T-helper 1 cell (primary cell): ENCODE results near the gene TEKT2.

Source experiments
- DNase-seq, 5 donors: peaks; one replicate each; pipeline ENCODE4 v3.0.0-alpha.2; 2012 to 2020

The TEKT2 gene

DNA sequence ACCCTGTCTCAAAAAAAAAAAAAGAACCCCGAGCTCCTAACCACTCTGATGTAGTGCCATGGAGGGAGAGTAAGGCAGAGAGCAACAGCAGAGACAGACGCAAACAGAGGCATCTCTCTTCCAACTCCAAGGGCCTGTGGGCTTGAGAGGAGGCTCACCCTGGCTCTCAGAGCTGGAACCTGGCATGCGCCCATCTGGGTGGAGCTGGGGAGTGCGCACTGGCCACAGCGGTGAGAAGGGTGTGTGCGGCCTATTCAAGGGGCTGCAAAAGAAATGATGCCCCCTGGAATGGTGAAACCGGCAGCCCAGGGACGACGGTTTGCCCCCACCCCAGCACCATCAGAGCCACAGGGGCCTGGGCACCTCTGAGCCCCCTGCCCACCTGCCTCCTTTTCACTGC is 23.5 kb downstream of the TEKT2 start:
- DNase-seq, result no peak

DNA sequence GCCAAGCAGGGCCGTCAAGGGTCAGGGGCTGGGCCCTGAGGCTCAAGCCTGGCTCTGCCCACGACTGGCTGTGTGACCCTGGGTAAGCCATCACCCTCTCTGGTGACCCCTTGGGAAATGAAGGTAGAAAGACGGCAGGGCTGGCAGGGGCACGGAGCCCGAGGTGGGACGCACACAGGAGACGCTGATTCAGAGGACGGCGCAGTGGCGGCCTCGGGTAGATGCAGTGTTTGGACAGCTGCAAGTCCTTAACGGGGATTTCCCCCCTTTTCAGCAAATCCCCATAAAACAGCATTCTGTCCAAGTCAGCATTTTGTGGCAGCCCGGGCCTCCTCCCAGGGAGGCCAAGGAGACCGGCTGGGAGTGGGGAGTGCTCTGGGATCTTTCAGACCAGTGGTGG is 24.4 kb downstream of the TEKT2 start:
- DNase-seq, result no peak

DNA sequence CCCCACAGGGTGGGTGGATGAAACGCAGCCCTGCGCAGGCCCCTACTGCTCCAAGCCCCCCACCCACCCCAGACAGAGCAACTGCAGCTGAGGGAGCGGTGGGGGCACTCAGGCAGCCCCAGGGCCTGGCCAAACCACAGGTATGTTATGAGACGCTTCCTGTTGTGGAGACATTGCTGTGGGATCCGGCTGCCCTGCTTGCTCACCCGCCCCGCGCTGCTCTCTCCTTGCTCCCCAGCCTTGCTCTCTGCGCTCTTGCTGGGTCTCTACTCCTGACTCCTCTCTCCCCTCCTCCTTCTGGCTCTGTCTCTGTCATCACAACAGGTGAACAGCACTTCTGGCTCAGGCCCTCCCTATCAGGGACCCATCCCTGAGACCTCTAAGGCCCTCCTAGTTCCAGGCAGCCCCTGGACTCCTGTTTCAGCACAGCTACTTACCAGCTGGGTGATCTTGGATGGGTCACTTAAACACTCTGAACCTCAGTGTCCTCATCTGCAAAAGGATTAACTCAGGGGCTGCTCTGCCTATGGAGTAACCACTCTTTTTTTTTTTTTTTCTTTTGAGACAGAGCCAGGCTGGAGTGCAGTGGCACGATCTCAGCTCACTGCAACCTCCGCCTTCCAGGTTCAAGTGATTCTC is 25.3 kb downstream of the TEKT2 start:
- peak in 2 of 5 donors; percentile 18 to 43 for DNase-seq

DNA sequence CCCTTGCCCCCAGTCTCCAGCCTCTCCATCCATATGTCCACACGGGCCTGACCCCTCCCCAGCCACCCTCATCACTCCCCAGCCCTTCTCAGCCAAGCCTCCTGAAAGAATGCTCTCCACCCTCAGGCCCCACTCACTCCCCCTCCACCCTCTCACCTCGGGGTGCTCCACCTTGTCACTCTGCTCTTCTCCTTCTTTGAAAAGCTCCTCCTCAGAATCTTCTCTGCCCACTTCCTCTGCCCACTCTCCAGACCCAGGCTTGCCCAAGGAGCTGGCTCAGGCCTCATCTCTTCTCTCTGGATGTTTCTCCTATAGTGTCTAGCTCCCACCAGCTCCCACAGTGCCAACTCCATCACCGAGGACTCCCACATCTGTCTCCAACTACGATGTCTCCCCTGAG is 27.3 kb downstream of the TEKT2 start:
- no peak for DNase-seq

DNA sequence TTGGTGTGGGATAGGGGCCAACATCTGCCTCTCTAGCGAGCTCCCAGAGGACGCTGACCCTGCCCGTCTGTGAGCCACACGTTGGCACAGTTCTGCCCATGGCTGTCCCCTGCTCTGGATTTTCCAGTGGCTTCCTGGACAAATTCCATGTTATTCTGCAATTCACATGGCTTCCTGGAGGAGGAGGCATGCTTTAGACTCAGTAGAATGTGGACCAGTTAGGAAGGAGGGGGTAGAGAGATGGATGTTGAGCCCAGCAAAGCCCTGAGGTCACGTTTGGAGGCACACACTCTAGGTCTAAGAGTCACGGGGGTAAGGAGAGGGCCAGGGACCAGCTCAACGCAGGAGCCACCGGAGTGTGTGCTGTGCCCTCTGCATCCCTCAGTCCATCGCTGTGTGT is 28.9 kb downstream of the TEKT2 start:
- DNase-seq, result no peak

DNA sequence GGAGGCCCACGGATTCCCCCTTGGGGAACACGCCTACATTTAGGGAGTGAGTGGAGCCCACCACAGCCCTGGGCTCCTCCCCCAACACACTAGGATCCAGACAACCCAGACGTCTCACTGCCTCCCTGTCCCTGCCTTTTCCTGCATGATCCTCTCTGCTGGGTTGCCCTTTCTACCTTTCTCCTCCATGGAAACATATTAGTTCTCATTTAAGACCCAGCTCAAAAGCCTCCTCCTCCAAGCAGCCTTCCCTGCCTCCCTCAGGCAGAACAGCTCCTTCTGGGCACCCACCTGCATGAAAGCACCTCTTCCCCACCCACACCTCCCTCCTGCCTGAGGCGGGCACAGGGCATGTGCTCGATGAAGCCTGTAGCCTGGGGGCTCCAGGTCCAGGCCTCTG is 30.5 kb downstream of the TEKT2 start:
- DNase-seq, result no peak

DNA sequence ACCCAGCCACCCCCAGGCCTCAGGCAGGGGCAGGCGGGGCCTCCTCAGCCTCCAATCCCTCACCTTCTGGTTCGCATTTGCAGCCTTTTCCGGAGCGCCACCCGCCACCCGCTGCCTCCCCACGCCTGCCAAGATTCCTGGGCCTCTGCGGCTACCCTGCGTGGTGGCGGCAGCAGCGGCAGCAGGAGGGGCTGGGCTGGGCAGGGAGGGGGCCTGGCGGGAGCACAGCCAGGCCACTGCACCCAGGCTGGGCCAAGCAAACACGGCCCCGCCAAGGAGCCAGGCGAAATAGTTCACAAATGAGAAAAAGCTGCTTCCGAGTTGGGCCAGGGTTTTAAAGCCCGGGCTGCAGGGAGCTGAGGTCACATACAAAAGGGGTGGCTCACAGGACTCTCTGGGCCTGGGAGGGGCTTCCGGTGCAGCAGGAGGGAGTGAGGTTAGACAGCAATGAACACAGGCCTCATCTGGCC is 31.3 kb downstream of the TEKT2 start:
- no peak for DNase-seq

DNA sequence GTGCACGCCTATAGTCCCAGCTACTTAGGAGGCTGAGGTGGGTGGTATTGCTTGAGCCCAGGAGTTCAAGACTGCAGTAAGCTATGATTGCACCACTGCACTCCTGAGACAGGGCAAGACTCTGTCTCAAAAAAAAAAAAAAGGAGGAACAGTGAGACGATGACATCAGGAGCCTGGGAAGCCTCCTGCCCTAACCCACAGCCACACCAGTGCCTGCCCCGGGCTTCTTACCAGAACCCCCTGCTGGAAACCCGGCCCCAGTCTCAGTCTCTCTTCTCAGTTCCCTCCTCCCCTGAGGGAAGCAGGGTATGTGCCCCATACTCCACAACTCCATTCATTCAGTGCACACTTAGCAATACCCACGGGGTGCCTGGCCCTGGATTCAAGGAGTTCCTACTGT is 32.0 kb downstream of the TEKT2 start:
- no peak for DNase-seq

DNA sequence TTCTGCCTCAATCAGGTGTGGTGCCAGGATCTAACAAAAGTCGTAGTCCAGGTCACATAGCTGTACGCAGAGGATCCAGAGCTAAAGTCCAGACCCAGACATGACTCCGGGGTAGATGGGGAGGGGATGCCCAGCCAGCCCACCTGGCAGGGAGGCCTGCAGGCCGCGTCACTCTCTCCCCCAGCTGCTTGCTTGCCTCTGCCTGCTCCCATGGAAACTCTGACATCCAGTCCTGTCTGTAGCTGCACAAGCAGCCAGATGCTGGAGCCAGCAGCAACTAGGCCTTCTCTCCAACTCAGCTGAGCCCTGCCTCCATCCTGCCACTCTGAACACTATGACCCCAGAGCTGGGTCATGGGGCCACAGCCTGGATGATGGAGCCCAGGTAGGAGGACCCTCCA is 33.0 kb downstream of the TEKT2 start:
- no peak for DNase-seq

DNA sequence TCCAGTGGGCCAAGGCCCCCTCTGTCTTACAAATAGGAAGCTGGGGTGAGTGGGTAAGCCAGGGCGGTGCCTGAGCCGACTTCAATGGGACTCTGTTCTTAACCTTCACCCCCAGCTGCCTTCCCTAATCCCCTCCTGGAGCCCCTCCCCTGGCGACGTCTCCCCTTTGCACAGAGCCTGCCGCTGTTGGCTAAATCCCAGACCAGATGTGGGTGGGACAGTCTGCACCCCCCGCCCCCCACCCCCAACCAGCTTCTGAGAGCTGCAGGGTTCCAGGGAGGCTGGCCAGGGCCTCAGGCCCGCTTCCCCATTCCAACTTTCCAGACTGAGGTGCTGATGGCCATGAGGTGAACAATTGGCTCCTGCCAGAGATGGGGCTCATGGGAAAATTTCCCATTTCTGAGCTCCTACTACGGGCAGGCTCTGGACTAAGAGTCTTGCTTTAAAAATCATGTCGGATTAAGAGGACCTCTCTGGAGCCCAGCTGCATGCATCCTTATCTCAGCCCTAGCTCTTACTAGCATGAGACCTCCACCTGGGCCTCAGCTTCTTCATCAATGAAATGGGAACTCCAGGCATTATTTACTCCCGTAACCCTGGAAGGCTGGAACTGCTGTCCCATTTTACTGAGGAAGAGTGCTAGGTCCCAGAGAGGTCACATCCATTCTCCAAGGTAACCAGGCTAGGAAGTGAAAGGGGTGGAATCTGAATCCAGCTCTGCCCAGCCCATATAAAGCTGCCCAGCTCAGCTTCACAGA is 34.7 kb downstream of the TEKT2 start:
- DNase-seq, result no peak

DNA sequence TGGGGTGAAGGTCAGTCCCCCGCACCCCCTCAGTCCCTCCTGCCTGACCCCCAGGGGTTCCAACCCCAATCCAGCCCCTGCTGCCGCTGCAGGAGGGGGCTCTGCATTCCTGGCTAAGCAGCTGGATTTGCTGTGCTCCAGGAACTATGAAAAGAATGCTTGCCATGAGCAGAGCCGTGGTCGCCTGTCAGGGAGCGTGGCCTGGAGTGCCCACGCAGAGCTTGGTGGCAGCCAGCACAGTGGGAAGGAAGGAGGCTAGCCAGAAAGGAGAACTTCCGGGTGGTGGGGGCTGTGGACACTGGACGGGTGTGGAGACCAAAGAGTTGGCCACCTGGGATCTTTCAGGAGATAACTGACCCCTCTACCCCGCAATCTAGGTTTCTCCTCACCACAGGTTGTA is 35.6 kb downstream of the TEKT2 start:
- no peak for DNase-seq

DNA sequence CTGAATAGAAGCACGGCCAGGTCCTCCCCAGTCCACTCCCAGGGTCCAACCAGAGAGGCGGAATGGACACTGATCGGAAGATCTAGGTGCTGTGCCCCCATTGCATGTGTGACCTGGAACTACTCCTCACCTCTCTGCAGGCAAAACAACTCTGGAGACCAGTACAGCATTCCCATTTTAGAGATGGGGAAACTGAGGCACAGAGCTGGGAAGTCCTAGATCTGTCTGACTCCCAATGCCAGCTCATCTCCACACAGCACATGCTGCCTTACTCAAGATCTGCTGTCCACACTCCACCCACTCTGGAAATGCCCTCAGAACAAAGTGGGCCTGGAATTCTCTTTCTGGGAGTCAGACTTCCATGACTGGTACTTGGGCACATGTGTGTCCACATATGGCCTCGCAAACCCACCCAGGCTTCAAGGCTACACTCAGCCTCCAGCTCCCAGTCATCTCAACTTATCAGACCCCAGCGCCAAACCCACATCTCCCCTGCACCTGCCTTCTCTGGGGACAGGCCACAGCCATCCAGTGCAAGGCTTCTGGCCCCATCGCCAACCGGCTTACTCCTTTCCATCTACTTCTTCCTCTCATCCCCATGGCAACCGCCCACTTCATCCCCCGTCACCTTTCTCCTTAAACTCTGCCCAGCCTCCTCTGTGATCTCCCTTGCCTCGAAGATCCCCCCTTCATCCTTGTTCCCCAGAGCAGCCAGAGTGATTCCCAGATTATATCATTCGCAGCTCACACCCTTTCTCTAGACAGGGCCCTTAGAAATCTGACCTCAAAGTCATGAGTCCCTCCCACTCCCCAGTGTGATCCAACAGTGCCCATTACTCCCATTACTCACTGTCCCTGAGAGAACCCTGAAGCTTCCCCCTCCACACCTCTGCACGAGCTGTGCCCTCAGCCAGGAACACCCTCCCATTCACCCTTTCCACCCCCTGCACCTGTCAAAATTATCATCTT is 38.5 kb downstream of the TEKT2 start:
- DNase-seq, result no peak

DNA sequence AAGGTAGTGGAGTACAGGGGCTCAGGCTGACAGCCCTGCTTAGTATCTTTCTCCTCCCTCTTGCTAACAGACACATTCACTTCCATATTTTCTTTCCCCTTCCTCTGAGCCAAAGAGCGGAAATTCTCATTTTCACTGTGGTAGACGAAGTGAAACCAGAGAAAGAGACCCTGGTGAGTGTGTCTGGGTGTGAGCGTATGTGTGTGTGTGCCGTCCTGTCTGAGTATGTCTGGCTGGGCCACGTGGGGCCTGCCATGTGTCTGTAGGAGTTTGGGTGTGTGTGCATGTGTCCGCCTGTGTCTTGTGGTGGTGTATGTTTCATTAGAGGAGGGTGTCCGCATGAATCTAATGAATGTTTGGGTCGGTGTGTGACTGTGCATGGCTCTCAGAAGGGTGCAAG is 39.5 kb downstream of the TEKT2 start:
- no peak for DNase-seq

DNA sequence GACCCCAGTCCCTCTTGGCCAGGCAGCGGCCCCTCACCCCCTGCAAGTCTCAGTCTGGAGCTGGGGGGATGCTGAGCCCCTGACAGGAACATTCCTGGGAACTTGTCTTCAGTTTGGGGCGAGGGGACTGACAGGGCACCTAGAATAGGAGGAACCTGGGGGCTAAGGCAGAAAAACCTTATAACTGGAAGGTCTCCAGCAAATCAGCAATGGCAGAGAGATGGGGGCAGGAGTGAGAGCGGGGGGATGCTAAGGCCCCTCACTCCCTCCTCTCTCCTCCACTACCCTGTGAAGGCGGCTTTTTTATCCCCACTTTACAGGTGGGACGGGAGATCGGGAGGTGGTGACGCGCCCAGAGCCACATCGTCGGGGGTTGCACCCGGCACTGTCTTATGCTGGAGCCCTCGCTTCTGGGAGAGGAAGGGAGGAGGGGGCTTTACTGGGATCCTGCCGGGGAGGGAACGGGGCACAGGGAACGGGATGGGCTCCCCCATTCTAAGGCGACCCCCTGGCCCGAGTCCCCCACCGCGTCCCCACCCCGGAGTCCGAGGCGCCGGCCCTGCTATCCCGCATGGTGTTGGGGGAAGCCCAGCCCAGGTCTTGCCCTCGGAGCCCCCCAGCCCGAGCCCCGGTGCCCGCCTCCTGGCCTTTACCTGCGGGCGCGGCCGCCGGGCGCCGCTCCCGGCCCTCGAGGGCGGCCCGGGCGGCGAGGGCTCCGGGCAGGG is 40.7 kb downstream of the TEKT2 start:
- no peak for DNase-seq

DNA sequence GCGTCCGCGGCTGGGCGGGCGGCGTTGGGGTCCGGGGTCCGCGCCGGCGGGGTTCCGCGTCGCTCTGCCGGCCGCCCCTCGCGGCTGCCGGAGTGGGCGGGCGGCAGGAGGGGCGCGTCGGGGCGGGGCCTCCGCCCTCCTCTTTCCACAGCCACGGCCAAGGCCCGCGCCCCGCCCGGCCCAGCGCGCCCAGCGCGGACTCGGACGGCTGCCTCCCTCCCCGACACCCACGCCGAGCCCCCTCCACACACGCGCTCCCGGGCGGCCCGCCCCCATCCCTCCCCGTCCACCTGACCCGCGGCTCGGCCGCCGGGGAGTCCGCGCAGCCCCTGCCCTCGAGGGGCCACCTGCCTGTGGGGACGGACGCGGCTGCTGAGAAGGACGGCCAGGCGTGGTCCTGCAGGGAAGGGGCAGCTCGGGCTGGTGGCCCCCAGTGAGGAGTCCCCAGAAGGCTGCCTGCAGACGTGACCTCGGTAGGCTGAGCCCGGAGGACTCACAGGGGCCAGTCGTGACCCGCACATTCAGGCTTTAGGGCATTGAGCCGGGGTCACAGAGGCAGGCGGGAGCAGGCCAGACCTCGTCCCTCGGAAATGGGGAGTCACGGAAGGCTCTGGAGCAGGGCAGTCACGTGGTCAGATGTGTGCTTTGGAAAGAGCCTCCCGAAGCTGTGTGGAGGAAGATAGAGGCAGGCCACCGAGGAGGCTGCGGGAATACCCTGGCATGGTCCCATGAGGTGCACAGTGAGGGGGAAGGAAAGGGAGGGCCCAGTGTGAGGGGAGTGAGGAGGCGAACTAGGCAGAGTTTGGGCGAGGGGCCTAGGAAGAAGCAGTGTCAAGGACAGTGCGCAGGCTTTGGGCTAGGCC is 41.5 kb downstream of the TEKT2 start, which contains the start of gene COL8A2:
TSS of gene COL8A2 (minus strand) at position 94 of the 863 bp plus-strand sequence. CDS start 24,980 bp downstream, outside the sequence.
- DNase-seq, result peak in 1 of 5 donors; percentile 14

DNA sequence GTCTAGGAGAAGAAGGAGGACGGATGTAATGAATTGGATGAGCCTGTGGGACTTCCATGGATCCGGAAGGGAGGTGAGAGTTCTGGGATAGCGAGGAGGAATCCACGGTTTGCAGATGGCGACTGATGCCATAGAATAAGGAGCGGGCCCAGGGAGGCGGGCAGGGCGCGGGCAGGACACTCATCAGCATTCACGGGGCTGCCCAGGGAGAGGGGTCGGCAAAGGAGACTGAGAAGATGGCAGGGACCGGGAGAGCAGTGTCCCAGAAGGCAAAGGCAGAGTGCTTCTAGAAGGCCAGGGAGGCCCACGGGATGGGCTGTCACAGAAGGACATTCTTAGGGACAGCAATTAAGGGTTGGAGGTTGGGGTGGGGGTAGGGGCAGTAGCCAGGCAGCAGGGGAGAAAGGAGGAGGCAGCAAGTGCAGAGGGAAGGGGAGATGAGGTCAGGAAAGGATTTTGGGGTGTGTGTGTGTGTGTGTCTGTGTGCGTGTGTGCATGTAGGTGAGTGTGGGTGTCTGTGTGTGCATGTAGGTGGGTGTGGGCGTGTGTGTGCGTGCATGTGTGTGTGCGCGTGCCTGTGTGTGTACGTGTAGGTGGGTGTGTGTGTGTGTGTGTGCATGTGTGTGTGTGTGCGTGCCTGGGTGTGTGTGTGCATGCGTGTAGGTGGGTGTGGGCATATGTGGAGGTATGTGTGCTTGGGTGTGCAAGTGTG is 42.3 kb downstream of the TEKT2 start:
- no peak for DNase-seq

DNA sequence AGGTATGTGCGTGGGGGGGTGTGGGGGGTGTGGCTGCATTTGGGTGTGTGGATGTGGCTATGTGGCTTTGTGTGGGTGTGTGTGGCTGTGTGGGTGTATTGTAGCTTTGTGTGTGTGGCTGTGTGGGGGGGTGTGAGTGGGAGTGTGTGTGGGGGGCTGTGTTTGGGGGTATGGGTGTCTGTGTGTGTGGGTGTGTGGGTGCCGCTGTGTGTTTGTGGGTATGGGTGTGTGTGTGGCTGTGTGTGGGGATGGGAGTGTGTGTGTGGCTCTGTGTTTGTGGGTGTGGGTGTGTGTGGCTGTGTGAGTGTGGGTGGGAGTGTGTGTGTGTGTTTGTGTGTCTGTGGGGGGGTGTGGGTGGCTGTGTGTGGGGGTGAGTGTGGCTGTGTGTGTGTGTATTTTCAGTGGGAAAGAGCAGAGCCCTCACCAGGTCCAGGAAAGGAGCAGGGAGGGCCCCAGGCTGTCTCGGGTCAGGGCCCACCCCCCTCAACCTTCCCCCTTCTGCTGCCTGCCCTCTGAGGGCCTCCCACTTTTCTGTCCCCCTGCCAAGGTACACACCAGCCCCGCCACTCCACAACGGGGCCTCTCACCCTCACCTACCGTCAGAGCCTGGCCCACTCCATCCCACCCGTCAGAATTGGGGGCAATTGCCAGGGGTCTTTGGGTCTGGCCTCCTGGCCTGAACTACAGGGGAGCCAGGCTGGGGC is 43.1 kb downstream of the TEKT2 start:
- no peak for DNase-seq

DNA sequence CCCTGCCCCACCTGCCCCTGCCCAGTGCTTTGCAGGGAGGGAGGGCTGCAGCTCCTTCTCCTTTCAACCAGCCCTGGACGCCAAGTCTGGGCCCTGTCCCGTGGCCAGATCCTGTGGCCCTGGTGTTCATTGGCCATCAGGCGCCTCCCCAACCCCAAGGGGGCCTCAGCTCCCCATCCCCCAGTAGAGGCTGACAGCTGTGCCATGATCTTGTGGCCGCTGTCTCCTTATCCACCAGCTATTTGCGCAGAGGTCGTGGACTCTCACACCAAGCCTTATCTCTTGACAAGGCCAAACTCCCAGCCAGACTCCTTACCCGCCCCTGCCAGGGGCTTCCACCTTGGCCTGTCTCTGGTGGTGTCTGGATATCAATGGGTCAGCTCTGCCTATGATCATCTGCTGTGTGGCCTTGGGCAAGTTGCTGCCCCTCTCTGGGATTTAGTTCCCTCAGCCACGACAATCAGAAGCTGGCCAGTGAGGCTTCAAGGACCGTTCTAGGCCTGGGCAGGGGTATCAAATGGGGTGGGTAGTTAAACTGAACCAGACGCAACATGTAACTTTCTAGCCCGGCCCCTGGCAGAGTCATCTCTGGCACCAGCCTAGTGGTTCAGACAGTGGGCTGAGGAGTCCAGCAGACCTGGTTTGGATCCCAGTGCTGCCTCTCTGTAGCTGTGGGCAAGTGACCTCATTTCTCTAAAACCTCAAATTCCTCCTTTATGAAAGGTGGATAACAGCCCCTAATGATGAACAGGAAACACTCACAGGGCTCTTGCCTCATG is 44.4 kb downstream of the TEKT2 start:
- DNase-seq, result no peak

DNA sequence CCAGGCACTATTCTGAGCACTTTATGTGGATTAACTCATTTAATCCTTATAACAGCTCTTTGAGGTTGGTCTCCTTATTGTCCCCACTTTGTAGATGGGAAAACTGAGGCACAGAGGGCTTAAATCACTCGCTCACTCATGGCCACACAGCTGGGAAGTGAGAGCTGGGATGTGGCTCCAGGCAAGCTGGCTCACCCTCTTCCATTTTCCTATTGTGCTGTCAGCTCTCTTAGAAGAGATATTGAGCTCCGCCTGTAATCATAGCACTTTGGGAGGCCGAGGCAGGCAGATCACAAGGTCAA is 45.0 kb downstream of the TEKT2 start:
- no peak for DNase-seq

DNA sequence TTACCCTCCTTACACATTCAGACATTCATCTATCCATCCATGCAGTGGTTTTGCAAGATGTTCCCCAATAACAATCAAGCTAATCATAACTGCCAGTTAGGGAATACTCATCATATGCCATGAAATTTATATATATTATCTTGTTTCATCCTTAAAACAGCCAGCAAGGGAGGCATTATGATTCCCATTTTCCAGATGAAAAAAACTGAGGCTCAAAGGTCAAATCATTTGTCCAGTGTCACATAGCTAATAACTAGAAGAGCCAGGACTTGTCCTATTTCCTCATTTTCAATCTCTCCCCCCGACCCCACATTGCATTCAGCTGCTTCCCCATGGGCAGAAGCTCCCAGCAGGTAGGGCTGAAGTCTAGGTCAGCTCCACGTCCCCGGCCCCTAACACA is 48.1 kb downstream of the TEKT2 start:
- DNase-seq, result no peak
